Superior temporal gyrus (tissue), 1 donor: Measurements from ENCODE around the gene CCND1.
"Not testable (repeated sequence)": the region's sequence is repeated elsewhere in the genome, so short reads cannot be mapped to it uniquely, and the experiment has no call there.

Experiments
- DNase-seq: peaks from one replicate; pipeline ENCODE4 v3.0.0-alpha.2; 2016; ENCODE audit errors: extremely low spot score

CCND1 gene

DNA sequence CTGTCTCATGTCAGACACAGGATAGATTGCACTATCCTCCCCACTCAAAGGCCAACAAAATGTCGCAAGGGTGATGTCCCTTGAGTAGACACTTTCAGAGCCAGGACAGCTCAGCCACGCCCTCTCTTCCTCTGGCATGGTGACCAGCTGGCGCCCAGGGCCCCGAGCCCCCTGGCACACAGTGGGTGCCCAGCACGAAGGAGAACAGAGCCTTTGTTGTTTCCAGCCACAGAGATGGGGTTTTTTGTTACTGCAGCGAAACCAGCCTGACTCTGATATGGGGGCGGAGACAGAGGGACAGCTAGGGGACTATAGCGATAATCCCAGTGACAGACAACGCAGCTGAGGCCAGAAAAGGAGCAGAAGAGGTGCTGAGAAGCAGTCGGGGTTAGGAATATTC, 23.3 kb upstream of the CCND1 start:
- DNase-seq, result no peak

DNA sequence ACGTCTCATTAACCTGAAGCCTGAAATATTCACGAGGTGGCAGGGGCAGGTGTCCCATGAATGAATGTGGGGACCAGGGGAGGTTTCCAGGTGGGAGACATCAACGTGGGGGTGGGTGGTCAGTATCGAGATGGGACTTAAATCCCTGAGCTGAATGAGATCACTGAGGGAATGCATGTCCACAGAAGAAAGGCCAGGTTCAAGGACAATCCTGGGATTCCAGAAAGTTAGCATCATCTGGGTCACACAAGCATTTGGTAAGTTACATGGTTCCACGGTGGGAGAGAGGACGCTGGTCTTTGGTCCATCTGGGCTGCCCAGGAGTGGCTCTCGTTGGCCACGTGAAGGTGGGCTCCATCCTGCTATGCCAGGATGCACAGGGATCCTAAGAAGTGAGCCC, 22.7 kb upstream of the CCND1 start:
- DNase-seq, result no peak

DNA sequence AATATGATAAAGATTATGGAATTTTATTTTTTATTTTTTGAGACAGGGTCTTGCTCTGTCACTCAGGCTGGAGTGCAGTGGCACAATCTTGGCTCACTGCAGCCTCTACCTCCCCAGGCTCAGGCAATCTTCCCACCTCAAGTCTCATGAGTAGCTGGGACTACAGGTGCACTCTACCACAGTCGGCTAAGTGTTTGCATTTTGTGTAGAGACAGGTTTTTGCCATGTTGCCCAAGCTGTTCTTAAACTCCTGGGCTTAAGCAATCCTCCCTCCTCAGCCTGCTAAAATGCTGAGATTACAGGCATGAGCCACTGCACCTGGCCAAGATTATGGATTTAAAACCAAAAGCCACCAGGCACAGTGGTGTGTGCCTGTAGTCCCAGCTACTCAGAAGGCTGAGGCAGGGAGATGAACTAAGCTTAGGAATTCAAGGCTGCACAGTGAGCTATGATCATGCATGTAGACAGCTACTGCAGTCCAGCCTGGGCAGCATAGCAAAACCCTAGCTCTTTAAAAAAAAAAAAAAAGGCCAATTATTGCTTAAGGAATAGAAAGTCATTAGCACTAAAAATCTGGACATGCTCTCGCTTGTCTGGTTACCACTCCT, 20.2 kb upstream of the CCND1 start:
- DNase-seq, result no peak

GRCh38 chr11:69622097-69622681, 18.8 kb upstream of the CCND1 start:
- not testable (repeated sequence) for DNase-seq

- no peak for DNase-seq
These were observed 16.7 kb upstream of the CCND1 start for GRCh38 chr11:69624293-69624692.

DNA sequence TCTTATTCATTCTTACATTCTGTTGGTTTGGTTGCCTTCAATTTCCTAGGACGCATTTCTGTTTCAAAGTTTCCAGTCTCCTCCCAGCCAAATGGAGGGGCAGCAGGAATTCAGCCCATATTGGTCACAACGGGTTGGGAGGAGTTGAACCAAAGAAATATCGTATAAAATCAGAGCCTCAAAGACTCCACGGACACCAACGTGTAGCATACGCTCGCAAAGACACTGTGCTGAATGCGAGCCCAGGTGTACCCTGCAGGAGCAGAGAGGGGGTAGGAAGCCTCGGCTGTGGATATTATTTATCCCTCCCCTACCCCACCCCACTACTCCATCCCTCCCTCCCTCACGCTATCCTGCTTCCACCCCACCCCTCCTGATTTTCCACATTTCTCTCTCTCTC, 15.5 kb upstream of the CCND1 start:
- DNase-seq, result no peak

DNA sequence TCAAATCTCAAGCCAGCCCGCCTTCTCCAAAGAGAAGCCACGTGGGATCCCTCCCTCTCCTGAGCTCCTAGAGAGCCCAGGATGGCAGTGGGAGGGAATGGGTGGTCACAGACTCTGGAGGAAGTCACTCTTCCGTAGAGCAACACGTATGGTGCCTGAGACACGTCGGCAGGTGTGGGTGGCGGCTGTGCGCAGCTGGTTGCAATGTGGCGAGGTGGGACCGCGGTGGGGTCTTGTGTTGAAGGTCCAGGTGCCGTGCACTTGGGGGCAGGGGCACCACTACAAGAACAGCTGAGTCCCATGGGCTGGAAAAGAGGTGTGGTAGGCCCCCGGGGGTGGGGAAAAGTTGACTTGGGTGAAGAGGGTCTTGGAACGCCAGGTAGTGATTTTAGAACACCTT, 13.4 kb upstream of the CCND1 start:
- no peak for DNase-seq

DNA sequence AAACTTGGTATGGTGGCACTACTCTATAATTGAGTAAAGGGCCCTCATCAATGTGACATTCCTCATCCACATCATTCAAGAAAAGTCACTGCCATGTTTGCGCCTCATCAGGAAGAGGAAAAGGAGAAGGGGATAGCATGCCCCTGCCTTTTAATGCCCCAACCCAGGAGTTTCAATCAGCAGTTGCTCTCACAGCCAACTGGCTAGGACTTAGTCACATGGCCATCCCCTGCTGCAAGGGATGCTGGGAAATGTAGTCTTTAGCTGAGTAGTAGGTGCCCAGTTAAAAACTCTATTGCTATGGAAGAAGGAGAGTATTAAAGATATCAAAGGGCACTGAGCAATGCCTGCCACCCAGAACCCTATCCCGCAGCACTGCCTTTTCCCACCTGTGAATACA, 10.9 kb upstream of the CCND1 start:
- DNase-seq, result no peak

DNA sequence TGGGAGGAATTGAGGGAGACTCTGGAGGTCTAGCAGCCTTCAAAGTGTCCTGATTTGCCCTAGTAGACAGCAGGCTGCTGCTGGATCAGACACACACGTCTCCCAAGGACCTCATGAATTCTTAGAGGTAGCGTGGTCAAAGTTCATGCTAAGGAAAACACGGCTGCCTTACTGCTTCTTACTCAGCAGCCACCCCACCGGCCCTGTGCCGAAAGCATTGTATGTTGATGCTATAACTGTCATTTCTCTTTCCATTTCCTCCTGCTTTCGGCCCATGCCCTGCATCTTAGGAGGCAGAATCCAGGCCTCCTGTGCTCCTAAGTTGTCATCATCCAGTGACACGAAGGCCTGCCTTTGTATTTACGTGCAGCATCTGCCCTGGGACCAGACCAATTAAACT, 10.5 kb upstream of the CCND1 start:
- no peak for DNase-seq

DNA sequence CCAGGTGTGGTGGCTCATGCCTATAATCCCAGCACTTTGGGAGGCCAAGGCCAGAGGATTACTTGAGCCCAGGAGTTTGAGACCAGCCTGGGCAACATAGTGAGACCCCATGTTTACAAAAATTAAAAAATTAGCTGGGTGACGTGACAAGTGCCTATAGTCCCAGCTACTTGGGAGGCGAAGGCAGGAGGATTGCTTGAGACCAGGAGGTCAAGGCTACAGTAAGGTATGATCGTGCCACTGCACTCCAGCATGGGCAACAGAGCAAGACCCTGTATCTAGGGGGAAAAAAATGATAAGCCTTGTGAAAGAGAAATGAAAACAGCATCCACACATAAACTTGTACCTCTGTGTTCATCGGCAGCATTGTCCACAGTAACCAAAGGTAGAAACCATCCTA, 8.1 kb upstream of the CCND1 start:
- DNase-seq, result no peak

DNA sequence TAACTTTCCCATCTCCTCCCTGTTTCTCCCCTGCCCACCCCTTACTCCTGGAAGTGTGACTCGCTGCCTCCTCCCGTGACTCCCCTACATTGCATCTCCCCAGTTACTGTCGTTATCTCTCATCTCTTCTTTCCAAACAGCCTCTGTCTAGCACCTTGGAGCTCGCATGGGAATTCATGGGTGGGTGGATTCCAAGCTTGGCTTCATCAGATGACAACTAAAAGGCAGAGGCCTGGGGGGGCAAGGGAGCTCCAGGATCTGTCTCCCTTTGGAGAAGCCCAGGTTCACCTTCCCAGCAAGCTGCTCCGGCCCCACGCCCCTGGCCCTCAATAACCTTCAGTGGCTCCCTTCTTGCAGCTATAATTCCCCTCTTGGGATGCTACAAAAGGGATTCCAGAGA, 6.9 kb upstream of the CCND1 start:
- no peak for DNase-seq

DNA sequence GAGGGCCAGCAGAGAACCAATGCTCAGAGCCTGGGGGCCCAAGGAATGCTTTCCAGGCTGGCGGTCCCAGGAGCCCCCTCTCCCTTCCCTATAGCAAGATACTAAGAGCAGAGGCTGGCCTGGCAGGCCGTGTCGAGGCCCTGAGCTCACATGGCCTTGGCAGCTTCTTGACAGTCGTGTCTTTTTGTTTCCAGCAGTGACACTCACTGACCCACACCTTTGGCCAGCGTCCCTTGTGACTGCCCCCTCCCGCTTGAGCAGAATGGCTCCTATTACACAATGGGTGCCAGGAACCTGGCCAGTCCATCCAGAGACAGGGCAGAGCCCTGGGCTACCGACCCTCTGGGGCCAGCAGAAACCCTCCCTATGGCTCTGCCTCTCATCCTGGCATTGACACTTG, 6.4 kb upstream of the CCND1 start:
- DNase-seq, result no peak

GRCh38 chr11:69635195-69635594, 5.8 kb upstream of the CCND1 start:
- DNase-seq, result no peak

DNA sequence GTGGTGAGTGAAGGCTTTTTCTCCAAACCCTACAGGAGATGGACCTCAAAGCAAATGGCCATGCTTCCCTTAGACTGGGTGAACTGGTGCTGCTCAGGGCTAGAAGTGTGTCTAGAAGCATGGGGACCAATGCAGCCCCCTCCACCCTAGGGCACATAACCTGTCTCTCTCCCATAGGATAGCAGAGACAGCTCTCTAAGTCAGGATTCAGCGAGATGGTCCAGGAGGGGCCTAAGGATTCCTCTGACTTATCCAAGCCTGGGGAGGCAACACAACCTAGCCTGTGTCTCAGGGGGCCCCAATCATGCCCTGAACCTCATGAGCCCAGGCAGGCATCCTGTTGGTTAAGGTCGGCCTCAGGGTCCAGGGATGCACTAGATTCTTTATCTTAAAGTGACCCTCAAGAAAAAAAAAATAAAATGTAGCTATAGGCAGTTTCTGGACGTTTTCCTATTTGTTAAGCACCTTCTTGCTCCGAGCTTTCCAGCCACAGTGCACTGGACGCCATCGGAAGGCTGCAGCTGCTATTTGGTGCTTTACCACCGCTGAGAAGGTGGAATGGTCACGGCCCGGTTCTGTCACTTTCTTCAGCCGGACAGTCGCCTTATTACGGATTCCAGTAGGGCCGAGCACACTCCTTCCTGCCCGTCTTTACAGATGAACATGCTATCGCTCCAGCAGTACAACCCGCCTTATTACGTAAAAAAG, 5.0 kb upstream of the CCND1 start:
- DNase-seq, result no peak

GRCh38 chr11:69636512-69637197, 4.3 kb upstream of the CCND1 start:
- peak; percentile 64 for DNase-seq

- DNase-seq, result no peak
These were observed 3.6 kb upstream of the CCND1 start for GRCh38 chr11:69637198-69637940.

- DNase-seq, result no peak
These were observed 2.8 kb upstream of the CCND1 start for GRCh38 chr11:69637941-69638871.

- peak; percentile 46 for DNase-seq
These were observed 1.8 kb upstream of the CCND1 start for GRCh38 chr11:69638941-69639681.

DNA sequence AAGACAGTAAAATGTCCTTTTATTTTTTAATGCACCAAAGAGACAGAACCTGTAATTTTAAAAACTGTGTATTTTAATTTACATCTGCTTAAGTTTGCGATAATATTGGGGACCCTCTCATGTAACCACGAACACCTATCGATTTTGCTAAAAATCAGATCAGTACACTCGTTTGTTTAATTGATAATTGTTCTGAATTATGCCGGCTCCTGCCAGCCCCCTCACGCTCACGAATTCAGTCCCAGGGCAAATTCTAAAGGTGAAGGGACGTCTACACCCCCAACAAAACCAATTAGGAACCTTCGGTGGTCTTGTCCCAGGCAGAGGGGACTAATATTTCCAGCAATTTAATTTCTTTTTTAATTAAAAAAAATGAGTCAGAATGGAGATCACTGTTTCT, 1.1 kb upstream of the CCND1 start:
- no peak for DNase-seq

DNA sequence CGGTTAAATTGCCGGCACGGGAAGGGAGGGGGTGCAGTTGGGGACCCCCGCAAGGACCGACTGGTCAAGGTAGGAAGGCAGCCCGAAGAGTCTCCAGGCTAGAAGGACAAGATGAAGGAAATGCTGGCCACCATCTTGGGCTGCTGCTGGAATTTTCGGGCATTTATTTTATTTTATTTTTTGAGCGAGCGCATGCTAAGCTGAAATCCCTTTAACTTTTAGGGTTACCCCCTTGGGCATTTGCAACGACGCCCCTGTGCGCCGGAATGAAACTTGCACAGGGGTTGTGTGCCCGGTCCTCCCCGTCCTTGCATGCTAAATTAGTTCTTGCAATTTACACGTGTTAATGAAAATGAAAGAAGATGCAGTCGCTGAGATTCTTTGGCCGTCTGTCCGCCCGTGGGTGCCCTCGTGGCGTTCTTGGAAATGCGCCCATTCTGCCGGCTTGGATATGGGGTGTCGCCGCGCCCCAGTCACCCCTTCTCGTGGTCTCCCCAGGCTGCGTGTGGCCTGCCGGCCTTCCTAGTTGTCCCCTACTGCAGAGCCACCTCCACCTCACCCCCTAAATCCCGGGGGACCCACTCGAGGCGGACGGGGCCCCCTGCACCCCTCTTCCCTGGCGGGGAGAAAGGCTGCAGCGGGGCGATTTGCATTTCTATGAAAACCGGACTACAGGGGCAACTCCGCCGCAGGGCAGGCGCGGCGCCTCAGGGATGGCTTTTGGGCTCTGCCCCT, 529 bp upstream of the CCND1 start:
- DNase-seq, result no peak
